HG02763 (cell line): ENCODE results near the gene SLC17A4.

Experiments used
- ATAC-seq: cut with Tn5 transposase; IDR thresholded peaks from one replicate; pipeline ENCODE4 v1.9.1; 2021; ENCODE audit warnings: mild to moderate bottlenecking, moderate library complexity; ENCODE audit not compliant: unreplicated experiment

SLC17A4 gene

DNA sequence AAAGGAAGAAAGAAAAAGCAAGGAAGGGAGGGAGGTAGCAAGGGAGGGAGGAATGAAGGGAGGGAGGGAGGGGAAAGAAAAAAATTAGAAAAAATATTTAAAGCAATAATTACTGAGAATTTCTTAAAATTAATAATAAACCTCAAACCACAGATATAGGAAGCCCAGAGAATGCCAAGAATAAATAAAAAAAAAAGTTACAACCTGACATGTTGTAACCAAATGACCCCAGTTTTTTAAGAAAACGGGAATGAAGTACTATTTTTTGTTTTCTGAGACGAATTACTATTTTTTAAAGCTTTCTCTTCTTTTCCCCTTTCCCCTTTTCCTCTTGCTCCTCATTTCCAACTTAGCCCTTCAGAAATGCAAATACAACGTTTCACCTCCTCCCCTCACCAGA, 60.7 kb downstream of the SLC17A4 start:
- no peak for ATAC-seq

GRCh38 chr6:25816252-25816651, 61.7 kb downstream of the SLC17A4 start:
- no peak for ATAC-seq

DNA sequence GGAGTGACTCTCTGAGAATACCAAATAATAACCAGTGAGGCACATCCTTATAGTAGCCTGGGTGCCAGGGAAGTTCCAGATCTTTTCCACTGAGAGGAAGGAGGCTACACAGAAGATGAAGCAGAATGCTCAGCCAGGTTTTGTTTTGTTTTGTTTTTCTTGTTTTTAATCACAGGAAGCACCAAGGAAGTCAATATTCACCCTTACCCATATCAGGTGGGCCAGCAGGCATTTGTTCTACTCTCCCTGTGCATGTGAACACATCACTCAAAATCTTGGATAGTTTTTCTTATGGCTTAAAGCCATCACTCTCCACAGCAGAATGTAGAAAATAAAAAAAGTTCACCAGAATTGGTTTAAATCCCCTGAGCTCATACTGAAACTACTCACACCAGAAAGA, 66.8 kb downstream of the SLC17A4 start:
- no peak for ATAC-seq

- no peak for ATAC-seq
Observed at GRCh38 chr6:25829375-25829774, 74.8 kb downstream of the SLC17A4 start.

GRCh38 chr6:25830458-25830857, 75.9 kb downstream of the SLC17A4 start:
- no peak for ATAC-seq
